Right lung (tissue), 10 donors: Measurements from ENCODE around the gene KIF18B. TPM values are rescaled to one million over a fixed set of nuclear protein-coding genes. Genes with fewer than 3 reads are reported as not detected.

Experiments used
- DNase-seq, 2 donors: peaks; one replicate each; pipeline ENCODE4 v3.0.0-alpha.2; 2013
- long read RNA-seq, 8 donors: transcript quantifications; one replicate each; lab custom pipeline, GENCODE V29; 2026
- polyA plus RNA-seq, 5 donors: library from polyadenylated mRNA; unstranded; fragments of 120-200 nt; gene quantifications; one replicate each; pipeline versions ENCODE4 v1.2.1 to v1.2.3, GENCODE V29; 2013; ENCODE audit warnings: inconsistent platforms in 1 of 5, low replicate concordance in 1 of 5; ENCODE audit not compliant: insufficient read length in 5 of 5, insufficient read depth in 1 of 5

Gene KIF18B
- 10 to 100 TPM; 10.8 to 22.9 (median 14.5) TPM for polyA plus RNA-seq
- long read RNA-seq, donor 1: 0 reads
- long read RNA-seq, donor 2: 0 reads
- long read RNA-seq, donor 3: 0 reads
- long read RNA-seq, donor 4: 0 reads
- long read RNA-seq, donor 5: 0 reads
- long read RNA-seq, donor 6, partial matches to known transcripts: 7 of 7 reads
- long read RNA-seq, donor 6, other reads (novel, unspliced or antisense): 0 of 7 reads
- long read RNA-seq, donor 7: 0 reads
- long read RNA-seq, donor 8: 0 reads

GRCh38 chr17:44947461-44948314 lies at the start of gene KIF18B:
TSS of gene KIF18B (minus strand) at chr17:44947773. CDS start at chr17:44936344, 11,429 bp downstream.
- DNase-seq: peak; percentile 87 to 91

DNA sequence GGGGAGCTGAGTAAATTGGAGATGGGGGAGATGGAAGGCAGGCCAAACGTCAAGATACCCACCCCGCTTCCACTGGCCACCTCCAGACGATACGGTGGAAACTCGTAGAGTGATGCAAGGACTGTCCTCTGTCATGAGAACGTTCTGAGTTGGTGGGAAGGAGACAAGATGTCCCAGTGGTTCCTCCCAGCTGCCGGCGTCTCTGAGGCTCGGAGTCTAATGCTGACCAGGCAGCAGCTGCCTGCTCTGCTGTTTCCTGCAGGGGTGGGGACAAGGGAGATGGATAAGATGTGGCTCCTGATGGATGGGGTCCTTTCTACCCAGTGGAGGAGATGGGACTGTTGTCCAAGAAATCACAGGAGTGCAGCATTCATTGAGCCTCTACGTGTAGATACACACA lies 48.7 kb upstream of the KIF18B start:
- DNase-seq: no peak

GRCh38 chr17:44995436-44996001 lies 47.9 kb upstream of the KIF18B start:
- DNase-seq: no peak

- DNase-seq: no peak
These were observed 44.8 kb upstream of the KIF18B start for GRCh38 chr17:44992242-44992939.

GRCh38 chr17:44990994-44991393 lies 43.4 kb upstream of the KIF18B start:
- no peak for DNase-seq

DNA sequence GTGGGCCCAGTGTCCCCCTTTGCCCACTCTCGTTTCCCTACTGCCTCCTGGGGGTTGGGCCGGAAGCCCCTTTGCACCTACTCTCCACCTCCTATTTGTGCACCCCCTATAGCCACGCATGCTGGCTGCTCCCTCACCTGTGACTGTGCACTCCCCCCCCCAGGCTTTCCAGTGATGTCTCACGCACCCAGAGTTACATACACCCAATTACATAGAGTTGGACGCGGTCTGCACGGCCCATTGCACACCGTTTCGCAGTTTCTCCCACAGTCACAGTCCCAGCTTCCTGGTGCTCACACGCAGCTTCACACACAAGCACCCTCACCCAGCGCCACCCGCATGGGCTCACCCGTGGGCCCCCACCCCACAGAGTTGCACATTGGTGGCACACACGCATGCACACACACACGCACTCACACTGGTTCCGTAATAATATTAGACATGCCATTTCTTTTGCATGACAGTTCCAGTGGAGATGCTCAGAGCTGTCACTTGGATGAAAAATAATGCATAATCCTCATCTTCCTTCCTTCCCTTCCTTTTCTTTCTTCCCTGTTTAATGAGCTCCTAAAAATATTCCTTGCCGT lies 42.1 kb upstream of the KIF18B start:
- no peak for DNase-seq

DNA sequence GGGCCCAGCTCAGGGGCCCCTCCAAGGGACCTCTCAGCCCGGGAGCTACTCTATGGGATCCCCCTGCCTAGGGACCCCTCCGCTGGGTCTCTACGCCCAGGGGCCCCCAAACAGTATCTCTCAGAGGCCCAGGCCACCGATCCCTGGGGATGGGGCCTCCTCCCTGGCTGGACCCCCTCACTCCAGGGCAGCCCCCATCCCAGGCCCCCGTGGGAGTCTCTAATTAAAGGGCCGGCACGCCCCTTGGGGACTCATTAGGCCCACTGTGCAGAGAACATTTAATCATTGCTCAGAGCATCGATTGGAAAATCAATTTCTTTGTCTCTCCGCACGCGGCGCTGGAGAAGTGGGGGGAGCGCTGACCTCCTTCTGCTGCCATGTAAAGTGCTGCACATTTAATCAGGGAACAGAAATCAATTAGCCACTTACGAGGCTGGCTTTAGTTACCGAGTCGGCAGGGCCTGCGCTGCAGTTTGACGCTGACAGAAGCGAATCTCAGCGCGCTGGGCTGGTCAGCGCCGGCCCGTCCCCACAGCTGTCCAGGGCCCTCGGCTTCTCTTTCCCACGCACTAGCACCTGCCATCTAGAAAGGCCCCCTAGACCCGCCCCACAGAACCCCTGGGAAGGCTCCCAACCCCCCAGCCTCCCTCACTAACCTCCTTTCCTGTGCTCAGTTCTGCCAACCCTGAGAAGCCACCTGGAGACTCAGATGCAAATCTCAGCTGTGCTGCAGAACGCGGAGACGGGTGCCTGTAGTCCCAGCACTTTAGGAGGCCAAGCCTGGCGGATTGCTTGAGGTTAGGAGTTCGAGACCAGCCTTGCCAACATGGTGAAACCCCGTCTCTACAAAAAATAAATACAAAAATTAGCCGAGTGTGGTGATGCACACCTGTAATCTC lies 40.7 kb upstream of the KIF18B start:
- no peak for DNase-seq

- DNase-seq: no peak
These were observed 36.0 kb upstream of the KIF18B start for GRCh38 chr17:44983563-44983962.

- DNase-seq: no peak
These were observed 34.6 kb upstream of the KIF18B start for GRCh38 chr17:44982113-44982702.

DNA sequence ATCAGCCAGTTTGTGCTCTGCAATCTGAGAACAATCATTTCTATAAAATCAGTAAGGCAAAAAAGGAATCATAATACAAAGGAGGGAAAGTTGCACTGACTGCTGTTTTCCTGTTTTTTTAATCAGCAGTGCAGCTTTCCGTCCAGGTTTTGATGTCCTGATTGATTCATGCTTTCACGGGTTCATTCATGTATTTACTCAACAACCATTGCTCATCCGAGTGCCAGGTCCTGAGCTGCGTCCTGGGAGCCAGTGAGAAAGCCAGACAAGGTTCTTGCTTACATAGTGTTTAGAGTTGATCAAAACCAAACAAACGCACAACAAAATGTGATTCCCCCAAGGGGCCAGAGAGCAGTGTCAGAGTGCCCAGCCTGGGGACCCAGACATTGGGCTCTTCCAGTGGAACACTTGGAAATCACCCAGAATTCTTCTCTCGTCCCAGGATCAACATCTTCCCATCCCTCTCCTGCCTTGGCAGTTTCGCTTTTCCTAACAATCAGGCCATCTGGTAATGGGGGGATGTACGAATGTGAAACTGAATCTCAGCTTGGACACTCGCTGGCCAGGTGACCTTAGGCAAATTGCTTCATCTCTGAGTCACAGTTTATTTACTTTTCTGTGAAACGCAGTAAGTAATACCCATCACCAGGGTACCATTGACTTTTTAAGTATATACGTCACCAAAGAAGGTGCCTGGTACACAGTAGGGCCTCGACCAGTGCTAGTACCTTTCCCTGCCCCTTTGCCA lies 33.8 kb upstream of the KIF18B start:
- no peak for DNase-seq

DNA sequence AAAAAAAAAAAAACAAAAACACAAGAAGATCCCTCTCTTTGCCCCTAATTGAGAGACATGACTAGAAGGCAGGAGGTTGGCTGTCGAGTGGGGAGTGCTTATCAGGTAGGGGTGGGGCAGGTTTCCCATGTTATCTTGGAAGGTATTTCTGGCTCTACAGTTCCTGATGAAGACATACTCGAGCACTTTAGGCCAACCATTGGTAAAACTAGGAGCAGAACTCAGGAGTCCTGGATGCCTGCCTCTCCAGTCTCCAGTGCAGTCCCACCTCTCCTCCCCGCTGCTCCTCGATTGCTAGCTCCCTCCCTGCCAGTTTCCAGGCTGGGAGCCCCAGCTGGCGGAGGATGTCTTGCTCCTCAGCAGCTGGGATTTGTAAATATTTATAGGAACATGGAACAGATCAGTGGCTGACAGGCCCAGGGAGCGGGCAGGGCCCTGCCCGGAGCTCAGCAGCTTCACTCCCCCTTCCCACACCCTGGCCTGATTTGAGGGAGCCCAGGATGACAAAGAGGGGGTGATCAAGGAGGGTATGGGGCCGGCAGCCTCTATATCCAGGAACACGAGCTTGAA lies 31.9 kb upstream of the KIF18B start:
- peak; percentile 85 to 88 for DNase-seq

DNA sequence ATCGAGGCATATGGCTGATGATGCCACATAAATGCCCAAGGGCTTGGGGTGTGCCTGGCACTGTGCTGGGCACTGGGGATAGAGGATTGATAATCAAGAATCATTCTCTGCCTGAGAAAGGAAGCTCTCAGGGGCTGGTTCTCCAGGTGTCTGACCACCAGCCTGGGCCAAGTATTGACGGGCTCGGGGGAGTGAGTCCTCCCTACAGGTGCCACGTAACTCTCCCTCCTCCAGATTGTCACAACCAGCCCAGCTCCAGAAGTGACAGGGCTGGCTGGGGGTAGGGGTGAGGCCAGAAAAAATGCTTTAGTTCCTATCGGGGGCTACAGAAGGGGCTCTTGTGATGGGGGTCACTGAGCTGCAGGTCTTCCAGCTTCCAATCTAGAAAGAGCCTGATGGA lies 31.2 kb upstream of the KIF18B start:
- DNase-seq: no peak

DNA sequence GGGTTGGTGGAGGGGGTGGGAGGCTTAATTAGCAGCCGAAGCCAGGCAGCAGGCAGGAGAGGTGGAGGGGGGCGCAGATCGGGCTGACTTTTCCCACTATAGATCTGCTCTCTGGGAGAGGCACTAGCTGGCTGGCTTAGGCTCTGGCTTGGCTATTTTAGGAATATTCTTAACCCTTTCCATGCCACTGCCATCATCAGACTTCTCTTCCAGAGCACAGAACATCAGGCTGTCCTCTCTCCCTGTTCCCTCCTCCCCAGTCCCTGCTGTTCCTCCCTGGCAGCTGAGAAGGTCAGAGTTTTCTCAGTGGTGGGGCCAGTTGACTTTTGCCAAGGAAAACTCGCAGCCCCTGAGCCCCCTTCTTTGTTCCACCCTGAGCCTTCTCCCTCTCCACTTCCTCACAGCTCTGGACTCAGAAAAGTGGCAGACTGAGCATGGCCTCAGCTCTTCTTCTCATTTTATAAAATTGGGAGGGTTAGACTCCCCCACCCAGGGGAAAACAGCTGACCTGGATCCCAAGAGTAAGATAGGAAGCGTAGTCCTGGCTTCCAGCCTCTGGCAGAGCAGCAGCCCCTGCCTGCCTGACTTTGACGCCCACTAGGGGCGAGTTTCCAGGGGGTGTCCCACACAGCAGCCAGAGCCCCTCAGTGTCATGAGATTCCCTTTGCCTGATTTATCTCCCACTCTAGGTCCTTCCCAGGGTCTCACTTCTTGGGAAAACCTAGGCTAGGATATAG lies 30.4 kb upstream of the KIF18B start:
- no peak for DNase-seq

GRCh38 chr17:44977065-44977464 lies 29.5 kb upstream of the KIF18B start:
- no peak for DNase-seq

- no peak for DNase-seq
These were observed 28.6 kb upstream of the KIF18B start for GRCh38 chr17:44976206-44976605.

- DNase-seq: no peak
These were observed 25.4 kb upstream of the KIF18B start for GRCh38 chr17:44972953-44973352.

- DNase-seq: no peak
These were observed 24.4 kb upstream of the KIF18B start for GRCh38 chr17:44971776-44972483.
